Central memory CD8-positive, alpha-beta T cell (primary cell): ENCODE results near the gene LYRM9.

ENCODE experiments used
- ATAC-seq: fragments of 150-1000 bp; cut with Tn5 transposase; replicated peaks from 2 replicates; pipeline ENCODE4 v1.10.0; 2022; ENCODE audit warnings: mild to moderate bottlenecking, moderate FRiP score, moderate number of reproducible peaks; ENCODE audit not compliant: poor library complexity, severe bottlenecking; ENCODE audit errors: extremely low read depth
- DNase-seq, 2 donors: peaks; one replicate each; pipeline ENCODE4 v3.0.0; 2021; ENCODE audit warnings: low spot score in 2 of 2
- H3K27ac Mint-ChIP-seq: one replicate; pipeline ENCODE4 v1.8.0; 2022; ENCODE audit warnings: low read depth, mild to moderate bottlenecking, moderate library complexity, mixed read lengths
- H3K27me3 Mint-ChIP-seq: one replicate; pipeline ENCODE4 v1.8.0; 2022; ENCODE audit warnings: mixed read lengths
- H3K36me3 Mint-ChIP-seq: one replicate; pipeline ENCODE4 v1.8.0; 2022; ENCODE audit warnings: mild to moderate bottlenecking, moderate library complexity, mixed read lengths; ENCODE audit not compliant: insufficient read depth
- H3K4me1 Mint-ChIP-seq: one replicate; pipeline ENCODE4 v1.8.0; 2022; ENCODE audit warnings: mixed read lengths
- H3K4me3 Mint-ChIP-seq: one replicate; pipeline ENCODE4 v1.8.0; 2022; ENCODE audit warnings: mild to moderate bottlenecking, moderate library complexity, mixed read lengths
- H3K9me3 Mint-ChIP-seq: one replicate; pipeline ENCODE4 v1.8.0; 2022; ENCODE audit warnings: mixed read lengths

LYRM9 gene

DNA sequence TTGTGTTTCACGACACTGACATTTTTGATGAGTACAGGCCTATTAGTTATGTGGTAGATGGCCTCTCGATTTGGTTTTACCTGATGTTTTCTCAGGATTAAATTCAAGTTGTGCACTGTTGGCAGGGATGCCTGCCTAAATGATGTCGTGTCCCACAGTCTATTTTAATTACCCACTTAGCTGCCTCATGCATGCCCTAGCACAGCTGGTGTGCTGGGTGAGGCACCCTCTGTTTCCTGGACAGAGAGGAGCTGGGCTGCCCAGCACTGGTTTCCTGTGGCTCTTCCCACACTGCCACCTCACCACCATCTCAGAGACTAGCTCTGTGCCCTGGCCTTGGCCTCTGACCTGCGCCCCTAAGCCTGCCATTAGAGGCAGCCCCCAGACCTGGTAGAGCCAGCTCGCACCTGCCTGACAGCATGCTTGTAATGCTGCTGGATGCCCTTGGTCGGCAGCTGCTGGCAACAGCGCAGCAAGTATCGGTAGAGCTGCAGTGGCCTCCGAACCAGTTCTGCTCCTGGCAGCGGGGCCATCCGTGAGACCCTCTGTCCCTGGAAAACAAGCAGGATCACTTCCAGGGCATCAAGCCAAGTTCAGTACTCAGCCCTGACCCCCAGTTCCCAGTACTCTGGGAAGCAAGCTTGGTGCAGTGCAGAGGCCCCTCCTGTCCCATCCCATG lies 10.9 kb downstream of the LYRM9 start:
- H3K36me3 Mint-ChIP-seq: peaks cover 2% of the 10 kb centered on the region
- no peaks in the 10 kb centered on the region for H3K27me3 Mint-ChIP-seq
- no peaks in the 10 kb centered on the region for H3K9me3 Mint-ChIP-seq
- no peak for DNase-seq
- ATAC-seq: no peak
- H3K4me3 Mint-ChIP-seq: no peak overlapping the region
- no peak overlapping the region for H3K27ac Mint-ChIP-seq
- H3K4me1 Mint-ChIP-seq: peaks cover 14% of the 10 kb centered on the region

DNA sequence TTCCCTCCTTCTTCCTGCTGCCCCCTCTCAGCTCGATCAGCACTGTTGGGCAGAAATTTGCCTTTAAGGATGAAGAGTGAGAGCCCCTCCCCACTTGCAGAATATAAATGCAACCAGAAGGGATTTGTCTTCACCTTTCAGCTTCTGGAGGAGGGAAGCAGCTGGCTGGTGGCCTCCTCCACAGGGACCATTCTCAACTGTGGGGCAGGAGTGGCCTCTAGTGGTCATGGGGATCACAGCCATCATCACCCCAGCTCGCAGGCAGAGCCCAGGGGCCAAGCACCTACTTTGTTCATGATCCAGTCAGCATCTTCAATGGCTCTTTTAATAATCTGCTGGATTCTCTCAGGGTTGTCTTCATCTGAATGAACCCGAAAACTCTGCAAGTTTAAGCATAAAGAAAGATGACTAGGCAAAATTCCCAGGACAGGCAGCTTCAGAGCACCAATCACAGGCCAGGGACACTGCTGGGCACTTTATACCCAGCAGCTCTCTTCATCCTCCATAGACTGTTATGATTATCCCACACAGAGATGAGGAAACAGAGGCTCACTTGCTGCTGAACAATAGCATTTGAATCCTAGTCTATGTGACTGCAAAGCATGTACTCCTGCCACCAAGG lies 13.1 kb downstream of the LYRM9 start:
- Mint-ChIP-seq H3K9me3 (no peaks in the 10 kb centered on the region), H3K4me3 (no peak overlapping the region), H3K36me3 (peaks cover 2% of the 10 kb centered on the region), H3K27me3 (no peaks in the 10 kb centered on the region), H3K27ac (no peak overlapping the region), H3K4me1 (peaks cover 14% of the 10 kb centered on the region)
- ATAC-seq: peak; percentile 58
- peak; percentile 24 to 47 for DNase-seq

DNA sequence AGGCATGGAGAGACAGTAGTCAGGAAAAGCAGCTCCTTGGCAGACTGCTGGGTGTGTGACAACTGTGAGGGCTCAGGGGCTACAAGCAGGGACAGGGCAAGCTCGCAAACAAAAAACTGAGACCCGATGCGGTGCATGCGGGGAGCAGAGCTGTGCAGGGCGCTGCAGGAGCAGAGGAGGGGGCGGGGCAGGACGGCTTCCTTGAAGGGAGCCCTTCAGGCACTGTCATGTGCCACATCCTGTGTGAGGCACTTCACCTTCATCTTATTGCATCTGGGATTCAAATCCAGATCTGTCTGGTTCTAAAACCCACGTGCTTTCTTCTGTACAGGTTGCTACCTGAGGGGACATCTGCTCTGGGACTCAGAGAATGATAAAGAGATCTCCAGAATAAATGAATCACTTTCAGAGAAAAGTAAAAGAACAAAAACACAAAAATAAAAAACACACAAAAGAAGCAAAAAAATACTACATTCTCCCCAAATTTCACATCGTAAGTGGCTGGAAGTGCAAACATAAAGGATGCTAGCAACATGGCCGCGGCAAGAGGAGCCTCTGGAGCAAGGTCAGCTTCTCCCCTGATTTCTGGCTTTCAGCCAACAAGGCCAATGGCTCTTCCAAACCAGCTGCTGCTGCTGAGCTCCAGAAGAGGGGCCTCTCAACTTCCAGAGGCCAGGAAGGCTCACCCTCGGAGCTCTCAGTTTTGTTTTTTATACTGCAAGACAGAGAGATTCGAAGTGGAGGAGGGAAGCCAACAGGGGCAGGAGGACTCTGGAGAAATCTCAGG lies 14.2 kb downstream of the LYRM9 start:
- Mint-ChIP-seq H3K4me3 (no peak overlapping the region), H3K9me3 (no peaks in the 10 kb centered on the region), H3K27ac (no peak overlapping the region), H3K4me1 (peaks cover 14% of the 10 kb centered on the region), H3K27me3 (no peaks in the 10 kb centered on the region), H3K36me3 (peaks cover 2% of the 10 kb centered on the region)
- DNase-seq (no peak), ATAC-seq (no peak)

GRCh38 chr17:27873746-27874145 lies 19.4 kb downstream of the LYRM9 start:
- DNase-seq: no peak
- Mint-ChIP-seq H3K36me3 (peaks cover 2% of the 10 kb centered on the region), H3K27me3 (no peaks in the 10 kb centered on the region), H3K27ac (no peak overlapping the region), H3K9me3 (no peaks in the 10 kb centered on the region), H3K4me3 (no peak overlapping the region), H3K4me1 (peaks cover 4% of the 10 kb centered on the region)
- ATAC-seq: no peak

DNA sequence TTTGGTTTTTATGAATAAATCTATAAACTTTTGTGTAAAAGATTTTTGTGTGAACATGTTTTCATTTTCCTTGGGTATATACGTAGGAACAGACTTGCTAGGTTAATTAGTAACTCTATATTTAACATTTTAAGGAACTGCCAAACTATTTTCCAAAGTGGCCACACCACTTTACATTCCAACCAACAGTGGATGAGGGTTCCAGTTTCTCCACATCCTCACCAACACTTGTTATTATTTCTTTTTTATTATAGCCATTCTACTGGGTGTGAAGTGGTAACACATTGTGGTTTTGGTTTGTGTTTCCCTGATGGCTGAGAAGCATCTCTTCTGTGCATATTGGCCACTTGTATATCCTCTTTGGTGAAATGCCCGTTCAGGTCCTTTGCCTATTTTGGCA lies 20.0 kb downstream of the LYRM9 start:
- no peak overlapping the region for H3K27ac Mint-ChIP-seq
- ATAC-seq (no peak), DNase-seq (no peak)
- no peaks in the 10 kb centered on the region for H3K9me3 Mint-ChIP-seq
- H3K4me1 Mint-ChIP-seq: no peaks in the 10 kb centered on the region
- H3K36me3 Mint-ChIP-seq: peaks cover 2% of the 10 kb centered on the region
- H3K27me3 Mint-ChIP-seq: no peaks in the 10 kb centered on the region
- no peak overlapping the region for H3K4me3 Mint-ChIP-seq

DNA sequence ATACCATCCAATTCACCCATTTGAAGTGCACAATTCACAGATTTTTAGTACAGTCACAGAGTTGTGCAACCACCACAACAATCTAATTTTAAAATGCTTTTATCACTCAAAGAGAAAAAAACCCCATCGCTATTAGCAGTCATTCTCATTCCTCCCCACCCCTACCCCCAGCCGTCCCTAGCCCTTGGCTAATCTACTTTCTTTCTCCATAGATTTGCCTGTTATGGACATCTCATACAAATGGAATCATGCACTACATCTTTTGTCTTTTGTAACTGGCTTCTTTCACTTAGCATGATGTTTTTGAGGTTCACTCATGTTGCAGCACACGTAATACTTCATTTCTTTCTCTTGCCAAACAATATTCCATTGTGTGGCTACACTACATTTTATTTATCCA lies 20.4 kb downstream of the LYRM9 start:
- ATAC-seq (no peak), DNase-seq (no peak)
- no peaks in the 10 kb centered on the region for H3K27me3 Mint-ChIP-seq
- no peak overlapping the region for H3K4me3 Mint-ChIP-seq
- H3K9me3 Mint-ChIP-seq: no peaks in the 10 kb centered on the region
- no peaks in the 10 kb centered on the region for H3K4me1 Mint-ChIP-seq
- H3K27ac Mint-ChIP-seq: no peak overlapping the region
- H3K36me3 Mint-ChIP-seq: peaks cover 2% of the 10 kb centered on the region

DNA sequence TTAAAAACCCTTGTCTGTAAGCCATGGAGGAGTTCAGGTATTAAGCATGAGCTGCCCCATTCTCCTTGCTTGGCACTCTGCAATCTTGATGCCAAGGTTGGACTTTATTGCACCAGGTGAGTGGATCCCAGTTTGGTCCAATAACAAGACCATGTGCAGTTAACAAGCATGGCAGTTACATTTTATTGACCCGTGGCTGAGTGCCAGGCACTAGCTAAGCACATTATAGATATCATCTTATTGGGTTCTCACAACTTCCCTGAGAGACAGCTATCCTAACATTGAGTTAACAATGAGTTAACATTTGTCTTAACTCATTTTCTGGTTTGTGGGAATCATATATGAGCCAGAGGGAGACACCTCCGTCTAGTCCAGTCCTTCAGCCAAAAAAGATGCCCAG lies 21.8 kb downstream of the LYRM9 start:
- Mint-ChIP-seq H3K27ac (no peak overlapping the region), H3K27me3 (no peaks in the 10 kb centered on the region), H3K4me1 (no peaks in the 10 kb centered on the region), H3K9me3 (no peaks in the 10 kb centered on the region), H3K36me3 (peaks cover 2% of the 10 kb centered on the region), H3K4me3 (no peak overlapping the region)
- no peak for DNase-seq
- no peak for ATAC-seq

DNA sequence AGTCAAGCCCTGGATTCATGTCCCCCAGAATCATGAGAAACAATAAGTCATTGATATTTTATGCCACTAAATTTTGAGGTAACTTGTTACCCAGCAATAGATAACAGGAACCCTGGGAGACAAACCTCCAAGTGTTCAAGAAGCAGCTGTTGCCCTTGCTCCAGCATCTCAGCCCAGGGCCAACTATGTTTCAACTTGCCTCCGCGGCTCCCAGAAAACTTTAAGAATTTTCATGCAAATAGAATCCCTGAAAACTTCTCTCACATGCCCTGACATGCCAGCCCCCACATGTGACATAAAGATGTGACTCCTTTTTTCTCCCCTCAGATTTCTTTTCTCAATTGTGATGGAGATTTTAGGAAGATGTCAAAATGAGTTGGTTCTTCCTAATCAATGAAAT lies 22.8 kb downstream of the LYRM9 start:
- no peak for DNase-seq
- no peak overlapping the region for H3K4me3 Mint-ChIP-seq
- no peak for ATAC-seq
- H3K36me3 Mint-ChIP-seq: peaks cover 2% of the 10 kb centered on the region
- no peaks in the 10 kb centered on the region for H3K9me3 Mint-ChIP-seq
- H3K27me3 Mint-ChIP-seq: no peaks in the 10 kb centered on the region
- no peaks in the 10 kb centered on the region for H3K4me1 Mint-ChIP-seq
- H3K27ac Mint-ChIP-seq: no peak overlapping the region

GRCh38 chr17:27868565-27868964 lies 24.6 kb downstream of the LYRM9 start:
- H3K9me3 Mint-ChIP-seq: no peaks in the 10 kb centered on the region
- no peak overlapping the region for H3K27ac Mint-ChIP-seq
- no peaks in the 10 kb centered on the region for H3K4me1 Mint-ChIP-seq
- H3K4me3 Mint-ChIP-seq: no peak overlapping the region
- no peaks in the 10 kb centered on the region for H3K27me3 Mint-ChIP-seq
- DNase-seq (no peak), ATAC-seq (no peak)
- peaks cover 2% of the 10 kb centered on the region for H3K36me3 Mint-ChIP-seq

DNA sequence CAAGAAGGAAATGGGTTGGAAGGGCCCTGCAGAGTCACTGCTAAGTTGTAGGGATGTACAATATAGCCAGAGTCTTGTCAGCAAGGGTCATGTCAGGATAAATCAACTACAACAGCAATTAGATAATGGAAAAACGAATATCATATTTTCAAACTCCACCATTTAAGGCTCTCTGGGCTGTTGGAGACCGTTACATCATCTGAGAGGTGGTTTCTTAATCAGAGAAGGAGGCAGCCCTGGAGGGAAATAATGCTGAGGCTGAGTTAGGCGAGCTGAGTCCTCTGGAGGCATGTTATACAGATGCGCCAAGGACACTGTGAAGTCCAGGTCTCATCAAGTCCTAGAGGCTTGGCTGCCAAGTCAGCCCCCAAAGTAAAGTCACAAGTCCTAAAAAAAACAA lies 30.3 kb downstream of the LYRM9 start:
- no peaks in the 10 kb centered on the region for H3K9me3 Mint-ChIP-seq
- no peak overlapping the region for H3K27ac Mint-ChIP-seq
- DNase-seq (no peak), ATAC-seq (no peak)
- H3K4me1 Mint-ChIP-seq: no peaks in the 10 kb centered on the region
- peaks cover 10% of the 10 kb centered on the region for H3K27me3 Mint-ChIP-seq
- H3K36me3 Mint-ChIP-seq: no peaks in the 10 kb centered on the region
- no peak overlapping the region for H3K4me3 Mint-ChIP-seq

DNA sequence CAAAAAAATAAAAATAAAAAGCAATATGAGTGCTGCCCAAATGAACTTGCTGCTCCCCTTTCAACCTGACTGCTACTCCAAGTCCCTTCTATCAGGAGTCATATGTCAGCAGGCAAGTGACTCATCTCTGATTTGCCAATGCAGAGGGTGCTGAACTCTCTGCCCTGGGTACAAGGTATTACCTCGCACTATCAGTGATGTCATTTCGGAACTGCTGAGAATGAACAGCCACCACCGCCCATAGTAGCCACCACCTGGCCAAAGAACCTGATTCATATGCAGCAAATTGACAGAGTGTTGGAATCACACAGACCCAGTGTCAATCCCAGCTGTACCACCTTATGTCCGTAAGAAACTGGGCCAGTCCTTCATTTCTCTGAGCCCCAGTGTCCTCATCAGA lies 31.2 kb downstream of the LYRM9 start:
- no peaks in the 10 kb centered on the region for H3K36me3 Mint-ChIP-seq
- no peak overlapping the region for H3K27ac Mint-ChIP-seq

DNA sequence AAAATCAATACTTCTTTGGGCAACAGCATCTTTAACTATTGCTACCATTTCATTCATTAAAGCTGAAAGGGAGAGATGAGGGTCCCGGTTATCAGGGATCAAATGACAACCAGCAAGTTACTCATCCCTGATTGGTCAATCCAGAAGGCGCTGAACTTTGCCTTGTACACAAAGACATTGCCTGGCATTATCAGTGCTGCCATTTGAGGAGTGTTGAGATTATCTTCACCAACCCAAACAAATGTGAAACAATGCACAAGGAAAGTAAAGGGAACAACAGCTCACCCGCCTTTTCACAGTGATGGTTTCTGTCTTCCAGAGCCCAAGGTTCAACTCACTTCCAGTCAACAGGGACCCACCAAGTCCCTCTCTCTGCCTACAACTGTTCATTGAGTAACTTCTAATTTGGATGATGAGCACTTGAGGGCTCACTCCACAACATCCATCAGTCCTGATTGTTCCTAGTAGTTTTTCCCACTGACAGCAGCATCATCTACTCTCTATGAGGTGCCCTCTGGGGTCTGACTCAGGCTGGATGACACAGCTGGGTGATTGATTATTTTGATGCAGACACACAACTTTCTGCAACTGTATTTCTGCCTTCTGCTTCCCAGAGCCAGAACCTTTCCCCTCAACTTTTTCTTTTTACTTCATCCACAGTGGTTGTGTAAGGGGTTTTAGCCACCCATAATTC lies 32.0 kb downstream of the LYRM9 start:
- Mint-ChIP-seq H3K4me1 (no peaks in the 10 kb centered on the region), H3K27me3 (peaks cover 10% of the 10 kb centered on the region), H3K4me3 (no peak overlapping the region), H3K36me3 (no peaks in the 10 kb centered on the region), H3K27ac (no peak overlapping the region), H3K9me3 (no peaks in the 10 kb centered on the region)
- ATAC-seq: no peak
- DNase-seq: no peak

More for the DNA sequence above, 31.2 kb downstream of the LYRM9 start:
- H3K4me3 Mint-ChIP-seq: no peak overlapping the region
- H3K9me3 Mint-ChIP-seq: no peaks in the 10 kb centered on the region
- H3K4me1 Mint-ChIP-seq: no peaks in the 10 kb centered on the region
- DNase-seq (no peak), ATAC-seq (no peak)
- peaks cover 10% of the 10 kb centered on the region for H3K27me3 Mint-ChIP-seq
